ENCODE measurements around the gene PRKCQ. TPM values are rescaled to one million over a fixed set of nuclear protein-coding genes. Genes with fewer than 3 reads are reported as not detected.

Gene PRKCQ
- total RNA-seq (ENCODE audit: unreplicated experiment), result 24.0 TPM
- long read RNA-seq, partial matches to known transcripts, result 3 of 11 reads
- long read RNA-seq, other reads (novel, unspliced or antisense), result 4 of 11 reads

- Mint-ChIP-seq H3K4me1 (ENCODE audit: unreplicated experiment) (peaks cover 60% of the 10 kb centered on the region), H3K36me3 (ENCODE audit: low read depth, unreplicated experiment) (no peaks in the 10 kb centered on the region), H3K27ac (ENCODE audit: unreplicated experiment) (peak within 1 kb of the TSS; percentile 78), H3K9me3 (ENCODE audit: unreplicated experiment) (no peaks in the 10 kb centered on the region), H3K27me3 (ENCODE audit: unreplicated experiment) (peaks cover 9% of the 10 kb centered on the region), H3K4me3 (ENCODE audit: unreplicated experiment) (peak within 1 kb of the TSS; percentile 96)
- DNase-seq (ENCODE audit: low spot score), result peak; percentile 52
- TF ChIP-seq CTCF (IDR thresholded peaks at IDR 0.05; ENCODE audit: unreplicated experiment), result no peak
These were observed at the start of gene PRKCQ for GRCh38 chr10:6579904-6580278. Gene PRKCQ, minus strand, starts transcription at chr10:6580276. Its CDS starts 65,141 bp downstream, at chr10:6515135.

- H3K4me3 Mint-ChIP-seq (ENCODE audit: unreplicated experiment), result no peak overlapping the region
- no peak overlapping the region for H3K27ac Mint-ChIP-seq (ENCODE audit: unreplicated experiment)
- TF ChIP-seq CTCF (IDR thresholded peaks at IDR 0.05; ENCODE audit: unreplicated experiment), result no peak
- no peaks in the 10 kb centered on the region for H3K36me3 Mint-ChIP-seq (ENCODE audit: low read depth, unreplicated experiment)
- peaks cover 10% of the 10 kb centered on the region for H3K4me1 Mint-ChIP-seq (ENCODE audit: unreplicated experiment)
- H3K27me3 Mint-ChIP-seq (ENCODE audit: unreplicated experiment), result no peaks in the 10 kb centered on the region
- no peak for DNase-seq (ENCODE audit: low spot score)
- no peaks in the 10 kb centered on the region for H3K9me3 Mint-ChIP-seq (ENCODE audit: unreplicated experiment)
These were observed 45.4 kb upstream of the PRKCQ start for GRCh38 chr10:6625428-6625827.

GRCh38 chr10:6624392-6624791 lies 44.3 kb upstream of the PRKCQ start:
- Mint-ChIP-seq H3K9me3 (ENCODE audit: unreplicated experiment) (no peaks in the 10 kb centered on the region), H3K27ac (ENCODE audit: unreplicated experiment) (no peak overlapping the region), H3K4me3 (ENCODE audit: unreplicated experiment) (no peak overlapping the region), H3K4me1 (ENCODE audit: unreplicated experiment) (peaks cover 10% of the 10 kb centered on the region), H3K27me3 (ENCODE audit: unreplicated experiment) (no peaks in the 10 kb centered on the region), H3K36me3 (ENCODE audit: low read depth, unreplicated experiment) (no peaks in the 10 kb centered on the region)
- no peak for TF ChIP-seq CTCF (IDR thresholded peaks at IDR 0.05; ENCODE audit: unreplicated experiment)
- no peak for DNase-seq (ENCODE audit: low spot score)

- no peak overlapping the region for H3K4me3 Mint-ChIP-seq (ENCODE audit: unreplicated experiment)
- TF ChIP-seq CTCF (IDR thresholded peaks at IDR 0.05; ENCODE audit: unreplicated experiment), result no peak
- H3K9me3 Mint-ChIP-seq (ENCODE audit: unreplicated experiment), result no peaks in the 10 kb centered on the region
- no peak overlapping the region for H3K27ac Mint-ChIP-seq (ENCODE audit: unreplicated experiment)
- no peaks in the 10 kb centered on the region for H3K27me3 Mint-ChIP-seq (ENCODE audit: unreplicated experiment)
- H3K36me3 Mint-ChIP-seq (ENCODE audit: low read depth, unreplicated experiment), result no peaks in the 10 kb centered on the region
- no peak for DNase-seq (ENCODE audit: low spot score)
- peaks cover 10% of the 10 kb centered on the region for H3K4me1 Mint-ChIP-seq (ENCODE audit: unreplicated experiment)
These were observed 42.8 kb upstream of the PRKCQ start for GRCh38 chr10:6622921-6623320.

GRCh38 chr10:6621536-6621935 lies 41.5 kb upstream of the PRKCQ start:
- Mint-ChIP-seq H3K27me3 (ENCODE audit: unreplicated experiment) (no peaks in the 10 kb centered on the region), H3K36me3 (ENCODE audit: low read depth, unreplicated experiment) (no peaks in the 10 kb centered on the region)
- no peak for TF ChIP-seq CTCF (IDR thresholded peaks at IDR 0.05; ENCODE audit: unreplicated experiment)

More at GRCh38 chr10:6621536-6621935, 41.5 kb upstream of the PRKCQ start:
- Mint-ChIP-seq H3K4me3 (ENCODE audit: unreplicated experiment) (no peak overlapping the region), H3K9me3 (ENCODE audit: unreplicated experiment) (no peaks in the 10 kb centered on the region), H3K27ac (ENCODE audit: unreplicated experiment) (no peak overlapping the region), H3K4me1 (ENCODE audit: unreplicated experiment) (peaks cover 10% of the 10 kb centered on the region)
- DNase-seq (ENCODE audit: low spot score), result no peak

Data from endothelial cell (in vitro differentiated cells).